HEK293 (cell line): ENCODE data around the gene ACTR1A.
A peak's percentile ranks its signal among the peaks of the same experiment; 100 is the strongest.

ENCODE experiments used
- AEBP2 ChIP-seq: fragments of 450-650 bp; formaldehyde crosslinking; IDR thresholded peaks from 2 replicates; pipeline ENCODE4 v1.5.1; 2016; ENCODE audit warnings: missing biosample characterization, missing genetic modification characterization, borderline replicate concordance
- KLF7 ChIP-seq: fragments of 450-650 bp; formaldehyde crosslinking; IDR thresholded peaks from 2 replicates; pipeline ENCODE4 v1.5.1; 2016; ENCODE audit warnings: missing biosample characterization, missing genetic modification characterization, borderline replicate concordance
- SCRT2 ChIP-seq: fragments of 450-650 bp; formaldehyde crosslinking; IDR thresholded peaks from 2 replicates; pipeline ENCODE4 v1.5.1; 2016; ENCODE audit warnings: missing biosample characterization, missing genetic modification characterization
- SP7 ChIP-seq: fragments of 450-650 bp; formaldehyde crosslinking; IDR thresholded peaks from 2 replicates; pipeline ENCODE4 v1.5.1; 2016; ENCODE audit warnings: missing biosample characterization, missing genetic modification characterization
- ZBTB21 ChIP-seq: fragments of 450-650 bp; formaldehyde crosslinking; IDR thresholded peaks from 2 replicates; pipeline ENCODE4 v1.5.1; 2017; ENCODE audit warnings: missing biosample characterization, missing genetic modification characterization
- ZBTB8A ChIP-seq: fragments of 450-650 bp; formaldehyde crosslinking; IDR thresholded peaks from 2 replicates; pipeline ENCODE4 v1.5.1; 2016; ENCODE audit warnings: missing biosample characterization, missing genetic modification characterization
- ZFP69B ChIP-seq: fragments of 450-650 bp; formaldehyde crosslinking; IDR thresholded peaks from 2 replicates; pipeline ENCODE4 v1.5.1; 2016; ENCODE audit warnings: missing biosample characterization, missing genetic modification characterization
- ZNF16 ChIP-seq: fragments of 450-650 bp; formaldehyde crosslinking; IDR thresholded peaks from 2 replicates; pipeline ENCODE4 v1.5.1; 2016; ENCODE audit warnings: low read depth, missing biosample characterization, missing genetic modification characterization
- ZNF174 ChIP-seq: fragments of 450-650 bp; formaldehyde crosslinking; IDR thresholded peaks from 2 replicates; pipeline ENCODE4 v1.5.0; 2017; ENCODE audit warnings: missing biosample characterization, mild to moderate bottlenecking, missing genetic modification characterization
- ZNF248 ChIP-seq: fragments of 450-650 bp; formaldehyde crosslinking; IDR thresholded peaks from 2 replicates; pipeline ENCODE4 v1.5.1; 2017; ENCODE audit warnings: missing biosample characterization, missing genetic modification characterization
- ZNF266 ChIP-seq: fragments of 450-650 bp; formaldehyde crosslinking; IDR thresholded peaks from 2 replicates; pipeline ENCODE4 v1.5.1; 2016; ENCODE audit warnings: missing biosample characterization, missing genetic modification characterization, low read depth
- ZNF311 ChIP-seq: fragments of 450-650 bp; formaldehyde crosslinking; IDR thresholded peaks from 2 replicates; pipeline ENCODE4 v1.5.1; 2017; ENCODE audit warnings: missing biosample characterization, missing genetic modification characterization, borderline replicate concordance
- ZNF449 ChIP-seq: fragments of 450-650 bp; formaldehyde crosslinking; IDR thresholded peaks from 2 replicates; pipeline ENCODE4 v1.5.1; 2017; ENCODE audit warnings: missing biosample characterization, mild to moderate bottlenecking, missing genetic modification characterization, moderate library complexity
- ZNF488 ChIP-seq: fragments of 450-650 bp; formaldehyde crosslinking; IDR thresholded peaks from 2 replicates; pipeline ENCODE4 v1.5.1; 2016; ENCODE audit warnings: missing biosample characterization, missing genetic modification characterization
- ZNF510 ChIP-seq: fragments of 450-650 bp; formaldehyde crosslinking; IDR thresholded peaks from 2 replicates; pipeline ENCODE4 v1.5.1; 2018; ENCODE audit warnings: mild to moderate bottlenecking, missing genetic modification characterization, missing biosample characterization; ENCODE audit not compliant: insufficient replicate concordance
- ZNF571 ChIP-seq: fragments of 450-650 bp; formaldehyde crosslinking; IDR thresholded peaks from 2 replicates; pipeline ENCODE4 v1.5.0; 2017; ENCODE audit warnings: missing biosample characterization, missing genetic modification characterization
- ZNF596 ChIP-seq: fragments of 450-650 bp; IDR thresholded peaks from 2 replicates; pipeline ENCODE4 v1.5.0; 2018; ENCODE audit warnings: missing biosample characterization, mild to moderate bottlenecking, missing genetic modification characterization, moderate library complexity
- ZNF600 ChIP-seq: fragments of 450-650 bp; formaldehyde crosslinking; IDR thresholded peaks from 2 replicates; pipeline ENCODE4 v1.5.1; 2016; ENCODE audit warnings: missing biosample characterization, missing genetic modification characterization
- ZNF610 ChIP-seq: fragments of 450-650 bp; formaldehyde crosslinking; IDR thresholded peaks from 2 replicates; pipeline ENCODE4 v1.5.1; 2016; ENCODE audit warnings: missing biosample characterization, missing genetic modification characterization, borderline replicate concordance
- ZNF621 ChIP-seq: fragments of 450-650 bp; formaldehyde crosslinking; IDR thresholded peaks from 2 replicates; pipeline ENCODE4 v1.5.1; 2017; ENCODE audit warnings: missing biosample characterization, missing genetic modification characterization
- ZNF660 ChIP-seq: fragments of 450-650 bp; IDR thresholded peaks from 2 replicates; pipeline ENCODE4 v1.5.1; 2018; ENCODE audit warnings: missing biosample characterization, mild to moderate bottlenecking, missing genetic modification characterization
- ZNF677 ChIP-seq: fragments of 450-650 bp; IDR thresholded peaks from 2 replicates; pipeline ENCODE4 v1.5.0; 2018; ENCODE audit warnings: missing biosample characterization, mild to moderate bottlenecking, missing genetic modification characterization, moderate library complexity
- ZNF76 ChIP-seq: fragments of 450-650 bp; formaldehyde crosslinking; IDR thresholded peaks from 2 replicates; pipeline ENCODE4; 2016; ENCODE audit warnings: low read depth, missing biosample characterization, missing genetic modification characterization, borderline replicate concordance
- TF ChIP-seq, protein P1 (sequence below): fragments of 450-650 bp; formaldehyde crosslinking; IDR thresholded peaks from 2 replicates; pipeline ENCODE4 v1.5.1; 2016; ENCODE audit warnings: missing biosample characterization, missing genetic modification characterization
- TF ChIP-seq, protein P2 (sequence below): fragments of 450-650 bp; formaldehyde crosslinking; IDR thresholded peaks from 2 replicates; pipeline ENCODE4 v1.5.1; 2016; ENCODE audit warnings: missing biosample characterization, missing genetic modification characterization, low read depth
- TF ChIP-seq, protein P3 (sequence below): fragments of 450-650 bp; formaldehyde crosslinking; IDR thresholded peaks from 2 replicates; pipeline ENCODE4 v1.5.1; 2016; ENCODE audit warnings: missing biosample characterization, missing genetic modification characterization

Gene ACTR1A

GRCh38 chr10:102502337-102503151 lies at the start of gene ACTR1A (continued):
- TF ChIP-seq KLF7 (no peak), ZNF266 (no peak), ZNF677 (tag by site-specific recombination) (no peak), ZNF449 (tag by site-specific recombination) (no peak), SP7 (tag by site-specific recombination) (no peak), ZBTB21 (tag by site-specific recombination) (no peak), ZNF76 (tag by site-specific recombination) (peak; percentile 100), ZNF16 (no peak), ZNF600 (tag by site-specific recombination) (peak; percentile 57), ZNF660 (tag by site-specific recombination) (0 out of 2 replicates have a peak, but pooled peaks have one; percentile 24), SCRT2 (tag by site-specific recombination) (peak; percentile 99), ZNF248 (no peak), AEBP2 (tag by site-specific recombination) (no peak), ZNF488 (no peak), ZNF311 (tag by site-specific recombination) (no peak), ZNF596 (no peak), ZNF510 (tag by site-specific recombination) (no peak), ZNF571 (tag by site-specific recombination) (no peak), ZNF621 (tag by site-specific recombination) (no peak), ZFP69B (tag by site-specific recombination) (peak; percentile 97), ZBTB8A (tag by site-specific recombination) (no peak; the same call in 1 of the 2 replicates), ZNF174 (tag by site-specific recombination) (no peak), ZNF610 (tag by site-specific recombination) (no peak)
- TF ChIP-seq, protein P1, sequence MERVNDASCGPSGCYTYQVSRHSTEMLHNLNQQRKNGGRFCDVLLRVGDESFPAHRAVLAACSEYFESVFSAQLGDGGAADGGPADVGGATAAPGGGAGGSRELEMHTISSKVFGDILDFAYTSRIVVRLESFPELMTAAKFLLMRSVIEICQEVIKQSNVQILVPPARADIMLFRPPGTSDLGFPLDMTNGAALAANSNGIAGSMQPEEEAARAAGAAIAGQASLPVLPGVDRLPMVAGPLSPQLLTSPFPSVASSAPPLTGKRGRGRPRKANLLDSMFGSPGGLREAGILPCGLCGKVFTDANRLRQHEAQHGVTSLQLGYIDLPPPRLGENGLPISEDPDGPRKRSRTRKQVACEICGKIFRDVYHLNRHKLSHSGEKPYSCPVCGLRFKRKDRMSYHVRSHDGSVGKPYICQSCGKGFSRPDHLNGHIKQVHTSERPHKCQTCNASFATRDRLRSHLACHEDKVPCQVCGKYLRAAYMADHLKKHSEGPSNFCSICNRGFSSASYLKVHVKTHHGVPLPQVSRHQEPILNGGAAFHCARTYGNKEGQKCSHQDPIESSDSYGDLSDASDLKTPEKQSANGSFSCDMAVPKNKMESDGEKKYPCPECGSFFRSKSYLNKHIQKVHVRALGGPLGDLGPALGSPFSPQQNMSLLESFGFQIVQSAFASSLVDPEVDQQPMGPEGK (tag by site-specific recombination): no peak
- TF ChIP-seq, protein P2, sequence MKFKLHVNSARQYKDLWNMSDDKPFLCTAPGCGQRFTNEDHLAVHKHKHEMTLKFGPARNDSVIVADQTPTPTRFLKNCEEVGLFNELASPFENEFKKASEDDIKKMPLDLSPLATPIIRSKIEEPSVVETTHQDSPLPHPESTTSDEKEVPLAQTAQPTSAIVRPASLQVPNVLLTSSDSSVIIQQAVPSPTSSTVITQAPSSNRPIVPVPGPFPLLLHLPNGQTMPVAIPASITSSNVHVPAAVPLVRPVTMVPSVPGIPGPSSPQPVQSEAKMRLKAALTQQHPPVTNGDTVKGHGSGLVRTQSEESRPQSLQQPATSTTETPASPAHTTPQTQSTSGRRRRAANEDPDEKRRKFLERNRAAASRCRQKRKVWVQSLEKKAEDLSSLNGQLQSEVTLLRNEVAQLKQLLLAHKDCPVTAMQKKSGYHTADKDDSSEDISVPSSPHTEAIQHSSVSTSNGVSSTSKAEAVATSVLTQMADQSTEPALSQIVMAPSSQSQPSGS (tag by site-specific recombination): no peak
- TF ChIP-seq, protein P3, sequence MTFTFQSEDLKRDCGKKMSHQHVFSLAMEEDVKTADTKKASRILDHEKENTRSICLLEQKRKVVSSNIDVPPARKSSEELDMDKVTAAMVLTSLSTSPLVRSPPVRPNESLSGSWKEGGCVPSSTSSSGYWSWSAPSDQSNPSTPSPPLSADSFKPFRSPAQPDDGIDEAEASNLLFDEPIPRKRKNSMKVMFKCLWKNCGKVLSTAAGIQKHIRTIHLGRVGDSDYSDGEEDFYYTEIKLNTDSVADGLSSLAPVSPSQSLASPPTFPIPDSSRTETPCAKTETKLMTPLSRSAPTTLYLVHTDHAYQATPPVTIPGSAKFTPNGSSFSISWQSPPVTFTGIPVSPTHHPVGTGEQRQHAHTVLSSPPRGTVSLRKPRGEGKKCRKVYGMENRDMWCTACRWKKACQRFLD (tag by site-specific recombination): no peak
